ENCODE results near the gene CACNG5. TPM values are rescaled to one million over a fixed set of nuclear protein-coding genes. Genes with fewer than 3 reads are reported as not detected.

CACNG5 gene
- total RNA-seq, 1 donor from 2014 or later = not detected

GRCh38 chr17:66826856-66827255, 8.1 kb upstream of the CACNG5 start:
- no peak for DNase-seq

- DNase-seq = peak; percentile 91
Measured at GRCh38 chr17:66829386-66829864, 5.5 kb upstream of the CACNG5 start.

- peak; percentile 80 for DNase-seq
Measured at GRCh38 chr17:66829883-66830282, 5.0 kb upstream of the CACNG5 start.

GRCh38 chr17:66830451-66830850, 4.5 kb upstream of the CACNG5 start:
- peak; percentile 25 for DNase-seq

GRCh38 chr17:66831383-66832210, 3.3 kb upstream of the CACNG5 start:
- DNase-seq = no peak

- DNase-seq = no peak
Measured at GRCh38 chr17:66833201-66833600, 1.7 kb upstream of the CACNG5 start.

- no peak for DNase-seq
Measured at GRCh38 chr17:66834426-66834918, 445 bp upstream of the CACNG5 start.

GRCh38 chr17:66835476-66835875, 559 bp downstream of the CACNG5 start:
- no peak for DNase-seq

GRCh38 chr17:66836063-66837005, 1.4 kb downstream of the CACNG5 start:
- no peak for DNase-seq

GRCh38 chr17:66837226-66837625, 2.3 kb downstream of the CACNG5 start:
- no peak for DNase-seq

- DNase-seq = no peak
Measured at GRCh38 chr17:66837885-66838665, 3.2 kb downstream of the CACNG5 start.

GRCh38 chr17:66839616-66840015, 4.7 kb downstream of the CACNG5 start:
- DNase-seq = no peak

GRCh38 chr17:66840061-66840460, 5.1 kb downstream of the CACNG5 start:
- no peak for DNase-seq

GRCh38 chr17:66841328-66841727, 6.4 kb downstream of the CACNG5 start:
- DNase-seq = no peak

GRCh38 chr17:66841744-66842143, 6.8 kb downstream of the CACNG5 start:
- DNase-seq = no peak

- no peak for DNase-seq
Measured at GRCh38 chr17:66842505-66842904, 7.6 kb downstream of the CACNG5 start.

GRCh38 chr17:66842959-66843358, 8.0 kb downstream of the CACNG5 start:
- no peak for DNase-seq

GRCh38 chr17:66843627-66844026, 8.7 kb downstream of the CACNG5 start:
- DNase-seq = no peak

GRCh38 chr17:66847704-66848103, 12.8 kb downstream of the CACNG5 start:
- DNase-seq = no peak

GRCh38 chr17:66848496-66848895, 13.6 kb downstream of the CACNG5 start:
- DNase-seq = no peak

GRCh38 chr17:66849032-66849655, 14.2 kb downstream of the CACNG5 start:
- no peak for DNase-seq
